22Rv1 (cell line): ENCODE data around the gene CD34.

Source experiments
- ZFX ChIP-seq: fragments of 450-650 bp; IDR thresholded peaks from 2 replicates; pipeline ENCODE4 v1.6.1; 2017; ENCODE audit warnings: antibody characterized with exemption, borderline replicate concordance
- TF ChIP-seq, protein P1 (sequence below): fragments of 450-650 bp; IDR thresholded peaks from 2 replicates; pipeline ENCODE4 v1.5.1; 2017; ENCODE audit warnings: mild to moderate bottlenecking

DNA sequence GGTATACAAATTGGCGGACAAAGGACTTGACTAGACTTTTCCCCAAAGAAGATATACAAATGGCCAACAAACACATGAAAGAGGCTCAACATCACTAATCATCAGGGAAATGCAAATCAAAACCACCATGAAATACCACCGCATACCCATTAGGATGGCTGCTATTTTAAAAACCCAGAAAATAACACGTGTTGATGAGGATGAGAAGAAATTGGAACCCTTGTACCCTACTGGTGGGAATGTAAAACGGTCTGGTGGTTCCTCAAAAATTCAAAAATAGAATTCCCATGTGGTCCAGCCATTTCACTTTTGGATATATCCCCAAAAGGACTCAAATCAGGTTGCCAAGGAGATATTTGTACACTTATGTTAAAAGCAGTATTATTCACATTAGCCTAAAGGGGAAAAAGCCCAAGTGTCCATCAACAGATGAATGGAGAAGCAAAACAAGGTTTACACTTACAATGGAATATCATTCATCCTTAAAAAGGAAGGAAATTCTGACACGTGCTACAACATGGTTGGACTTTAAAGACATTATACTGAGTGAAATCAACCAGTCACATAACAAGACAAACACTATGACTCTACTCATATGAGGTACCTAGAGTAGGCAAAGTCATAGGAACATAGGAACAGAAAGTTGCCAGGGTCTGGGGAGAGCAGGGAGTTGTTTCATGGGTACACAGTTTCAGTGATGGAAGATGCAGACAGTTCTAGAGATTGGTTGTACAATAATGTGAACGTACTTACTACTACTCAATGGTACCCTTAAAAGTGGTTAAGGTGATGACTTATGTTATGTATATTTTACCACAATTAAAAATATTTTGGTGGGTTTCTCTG is 17.0 kb downstream of the CD34 start:
- TF ChIP-seq, protein P1, sequence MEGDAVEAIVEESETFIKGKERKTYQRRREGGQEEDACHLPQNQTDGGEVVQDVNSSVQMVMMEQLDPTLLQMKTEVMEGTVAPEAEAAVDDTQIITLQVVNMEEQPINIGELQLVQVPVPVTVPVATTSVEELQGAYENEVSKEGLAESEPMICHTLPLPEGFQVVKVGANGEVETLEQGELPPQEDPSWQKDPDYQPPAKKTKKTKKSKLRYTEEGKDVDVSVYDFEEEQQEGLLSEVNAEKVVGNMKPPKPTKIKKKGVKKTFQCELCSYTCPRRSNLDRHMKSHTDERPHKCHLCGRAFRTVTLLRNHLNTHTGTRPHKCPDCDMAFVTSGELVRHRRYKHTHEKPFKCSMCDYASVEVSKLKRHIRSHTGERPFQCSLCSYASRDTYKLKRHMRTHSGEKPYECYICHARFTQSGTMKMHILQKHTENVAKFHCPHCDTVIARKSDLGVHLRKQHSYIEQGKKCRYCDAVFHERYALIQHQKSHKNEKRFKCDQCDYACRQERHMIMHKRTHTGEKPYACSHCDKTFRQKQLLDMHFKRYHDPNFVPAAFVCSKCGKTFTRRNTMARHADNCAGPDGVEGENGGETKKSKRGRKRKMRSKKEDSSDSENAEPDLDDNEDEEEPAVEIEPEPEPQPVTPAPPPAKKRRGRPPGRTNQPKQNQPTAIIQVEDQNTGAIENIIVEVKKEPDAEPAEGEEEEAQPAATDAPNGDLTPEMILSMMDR = no peak
- no peak for TF ChIP-seq ZFX
